GM23248 (cell line): ENCODE data around the gene DHRS1. TPM values are rescaled to one million over a fixed set of nuclear protein-coding genes. Genes with fewer than 3 reads are reported as not detected.

ENCODE experiments used
- DNase-seq: peaks from one replicate; pipeline ENCODE4 v3.0.0-alpha.2; 2015
- H2AFZ ChIP-seq: fragments of 200-600 bp; sonication (generic); 2 replicates; pipeline ENCODE4 v1.6.1; 2016; ENCODE audit warnings: antibody characterized with exemption
- H3F3A ChIP-seq: fragments of 200-600 bp; sonication (generic); 2 replicates; pipeline ENCODE4 v1.6.1; 2016; ENCODE audit warnings: mild to moderate bottlenecking, antibody characterized with exemption, mixed run types; ENCODE audit not compliant: insufficient read depth
- H3K27ac ChIP-seq: fragments of 200-600 bp; sonication (generic); 2 replicates; pipeline ENCODE4 v1.5.1; 2016; ENCODE audit warnings: mild to moderate bottlenecking
- H3K27me3 ChIP-seq: fragments of 200-600 bp; sonication (generic); replicated peaks from 2 replicates; pipeline ENCODE4 v1.6.1; 2016; ENCODE audit warnings: mild to moderate bottlenecking; ENCODE audit not compliant: insufficient read depth
- H3K36me3 ChIP-seq: fragments of 200-600 bp; sonication (generic); 2 replicates; pipeline ENCODE4 v1.6.1; 2016; ENCODE audit warnings: low read depth, mild to moderate bottlenecking
- H3K4me1 ChIP-seq: fragments of 200-600 bp; sonication (generic); 2 replicates; pipeline ENCODE4 v1.6.1; 2016; ENCODE audit warnings: mild to moderate bottlenecking; ENCODE audit not compliant: insufficient read depth
- H3K4me2 ChIP-seq: fragments of 200-600 bp; sonication (generic); one replicate; pipeline ENCODE4 v1.6.1; 2016; ENCODE audit warnings: mild to moderate bottlenecking; ENCODE audit not compliant: unreplicated experiment
- H3K4me3 ChIP-seq: fragments of 200-600 bp; sonication (generic); 2 replicates; pipeline ENCODE4 v1.5.1; 2016; ENCODE audit warnings: mild to moderate bottlenecking
- H3K79me2 ChIP-seq: fragments of 200-600 bp; sonication (generic); 2 replicates; pipeline ENCODE4 v1.6.1; 2016; ENCODE audit warnings: mild to moderate bottlenecking; ENCODE audit not compliant: insufficient read depth
- H3K9ac ChIP-seq: fragments of 200-600 bp; sonication (generic); 2 replicates; pipeline ENCODE4 v1.6.1; 2016; ENCODE audit warnings: mild to moderate bottlenecking
- H3K9me2 ChIP-seq: fragments of 200-600 bp; sonication (generic); 2 replicates; pipeline ENCODE4 v1.6.1; 2016; ENCODE audit warnings: mixed run types, mild to moderate bottlenecking, moderate library complexity; ENCODE audit not compliant: insufficient read depth
- H3K9me3 ChIP-seq: fragments of 200-600 bp; sonication (generic); one replicate; pipeline ENCODE4 v1.6.1; 2017; ENCODE audit warnings: low read depth
- H4K20me1 ChIP-seq: fragments of 200-600 bp; sonication (generic); 2 replicates; pipeline ENCODE4 v1.6.0; 2016; ENCODE audit not compliant: insufficient read depth
- EZH2 ChIP-seq: fragments of 200-600 bp; sonication (generic); IDR thresholded peaks from 2 replicates; pipeline ENCODE4 v1.6.1; 2018; ENCODE audit warnings: antibody characterized with exemption, mild to moderate bottlenecking; ENCODE audit not compliant: insufficient read depth, poor library complexity, severe bottlenecking
- EZH2phosphoT487 ChIP-seq: fragments of 200-600 bp; sonication (generic); IDR thresholded peaks from 2 replicates; pipeline ENCODE4 v1.6.1; 2018; ENCODE audit warnings: antibody characterized with exemption, moderate library complexity, mild to moderate bottlenecking, low read depth; ENCODE audit not compliant: insufficient read depth
- WGBS, 2 experiments: methylation state at CpG; one replicate each; pipeline ENCODE4 v1.1.6; 2015 to 2017; ENCODE audit warnings: low lambda C conversion rate in 2 of 2, low coverage in 1 of 2; ENCODE audit errors: missing lambda C conversion rate in 2 of 2; 5-methylcytosine and 5-hydroxymethylcytosine counted together
- in situ Hi-C: fragments of 300-500 bp; cut with MboI; formaldehyde crosslinking; loops from 2 replicates; pipeline ENCODE4 v1.15.0; 2020
- polyA plus RNA-seq: library from polyadenylated mRNA; unstranded; fragments of >200 nt; fragmentation: Nextera tagmentation; extraction: Ambion mirVana; gene quantifications from 2 replicates; pipeline ENCODE4 v1.2.1, GENCODE V29; 2016
- total RNA-seq: library from RNA; depleted of rRNA; stranded (reverse); fragments of >200 nt; shearing (Covaris generic); gene quantifications from 2 replicates; pipeline ENCODE4 v1.2.3, GENCODE V29; 2014

Gene DHRS1
- total and polyA plus RNA-seq, 2 experiments from 2014 or later: 12.8 to 31.0 TPM

GRCh38 chr14:24296341-24297157, 3.0 kb downstream of the DHRS1 start:
- peaks cover 23% of the 10 kb centered on the region; the same call in 1 of the 2 replicates for H3F3A ChIP-seq
- DNase-seq: peak; percentile 94
- H3K4me3 ChIP-seq: no peak overlapping the region
- peak overlapping the region; percentile 19; the same call in 1 of the 2 replicates for H3K9ac ChIP-seq
- peak overlapping the region; percentile 38; the same call in 1 of the 2 replicates for H3K27ac ChIP-seq
- H3K9me2 ChIP-seq: no peaks in the 10 kb centered on the region
- H3K9me3 ChIP-seq: no peaks in the 10 kb centered on the region
- peaks cover 17% of the 10 kb centered on the region for H3K4me1 ChIP-seq
- in situ Hi-C loops: loop anchor here (10.0 kb wide), 1 partner anchor 52 kb away; the partner anchor contains the start of gene TINF2
- H3K4me2 ChIP-seq: no peak overlapping the region
- H2AFZ ChIP-seq: peak overlapping the region; percentile 51; the same call in 1 of the 2 replicates
- peaks cover 2% of the 10 kb centered on the region; the same call in 1 of the 2 replicates for H3K36me3 ChIP-seq
- 41 to 44% methylated on average over 12 of the region's 12 CpGs for WGBS, 2 experiments
- no peaks in the 10 kb centered on the region for H4K20me1 ChIP-seq
- TF ChIP-seq EZH2phosphoT487 (no peak), EZH2 (no peak)
- H3K27me3 ChIP-seq: no peaks in the 10 kb centered on the region
- peaks cover 18% of the 10 kb centered on the region for H3K79me2 ChIP-seq

DNA sequence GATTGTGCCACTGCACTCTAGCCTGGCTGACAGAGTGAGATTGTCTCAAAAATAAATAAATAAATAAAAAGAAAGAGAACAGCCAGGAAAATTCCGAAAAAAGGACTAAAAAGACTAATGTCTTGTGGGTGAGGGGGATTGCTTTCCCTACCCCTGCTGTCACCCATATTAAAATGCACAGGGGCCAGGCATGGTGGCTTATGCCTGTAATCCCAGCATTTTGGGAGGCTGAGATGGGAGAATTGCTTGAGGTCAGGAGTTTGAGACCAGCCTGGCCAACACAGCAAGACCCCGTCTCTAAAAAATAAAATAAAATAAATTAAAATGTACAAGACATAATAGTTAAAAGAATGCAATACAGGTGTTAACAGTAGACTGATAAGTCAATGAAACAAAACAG, 6.1 kb downstream of the DHRS1 start:
- peaks cover 2% of the 10 kb centered on the region; the same call in 1 of the 2 replicates for H3K36me3 ChIP-seq
- no peaks in the 10 kb centered on the region for H3K27me3 ChIP-seq
- no peak for TF ChIP-seq EZH2phosphoT487
- no peak for TF ChIP-seq EZH2
- no peak overlapping the region for H2AFZ ChIP-seq
- H3K9me2 ChIP-seq: no peaks in the 10 kb centered on the region
- H3K9ac ChIP-seq: no peak overlapping the region
- peaks cover 14% of the 10 kb centered on the region; the same call in 1 of the 2 replicates for H3F3A ChIP-seq
- no peak overlapping the region for H3K4me3 ChIP-seq
- H3K4me2 ChIP-seq: no peak overlapping the region
- no peaks in the 10 kb centered on the region for H3K9me3 ChIP-seq
- no peak overlapping the region for H3K27ac ChIP-seq
- in situ Hi-C loops: loop anchor here (10.0 kb wide), 1 partner anchor 49 kb away; the partner anchor contains the start of gene TINF2
- DNase-seq: no peak
- H3K4me1 ChIP-seq: peaks cover 8% of the 10 kb centered on the region
- WGBS, 2 experiments: 92 to 93% methylated on average over 2 of the region's 2 CpGs
- no peaks in the 10 kb centered on the region for H4K20me1 ChIP-seq
- H3K79me2 ChIP-seq: no peaks in the 10 kb centered on the region

DNA sequence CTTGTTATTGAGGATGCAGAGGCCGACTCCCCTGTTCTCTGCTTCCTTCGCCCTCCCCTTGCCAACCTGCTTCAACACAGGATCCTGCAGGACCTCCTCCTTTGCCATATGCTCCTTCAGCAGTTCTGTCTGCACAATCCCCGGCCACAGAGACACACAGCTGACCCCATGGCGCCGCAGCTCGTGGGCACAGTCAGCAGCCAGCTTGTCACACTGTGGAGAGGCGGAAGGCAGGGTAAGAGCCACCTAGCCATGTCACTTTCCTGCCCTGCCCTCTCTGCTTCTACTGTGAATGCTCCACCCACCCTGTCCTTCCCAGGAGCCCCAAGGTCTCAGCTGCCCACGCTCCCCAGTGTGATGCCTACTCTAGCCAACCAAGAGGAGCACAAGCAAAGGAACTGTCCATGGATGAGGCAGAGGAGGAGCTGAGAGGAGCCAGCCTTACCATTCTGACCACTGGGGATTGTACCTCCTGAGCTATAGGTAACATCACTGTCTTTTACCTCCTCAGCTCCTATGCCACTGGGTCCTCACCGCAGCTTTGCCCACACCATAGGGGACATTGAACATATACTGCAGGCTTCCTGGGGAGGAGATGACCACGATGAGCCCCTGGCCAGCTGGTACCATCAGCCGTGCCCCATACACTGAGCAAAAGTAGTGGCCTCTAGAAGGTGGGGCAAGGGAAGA, 7.3 kb downstream of the DHRS1 start:
- Histone ChIP-seq H3K4me3 (no peak overlapping the region), H3K9me3 (no peaks in the 10 kb centered on the region), H3K4me2 (no peak overlapping the region), H3K36me3 (peaks cover 2% of the 10 kb centered on the region; the same call in 1 of the 2 replicates), H3F3A (peaks cover 4% of the 10 kb centered on the region; the same call in 1 of the 2 replicates), H3K27me3 (no peaks in the 10 kb centered on the region), H3K9ac (no peak overlapping the region), H4K20me1 (no peaks in the 10 kb centered on the region), H3K4me1 (peaks cover 5% of the 10 kb centered on the region), H3K9me2 (no peaks in the 10 kb centered on the region), H2AFZ (no peak overlapping the region), H3K79me2 (no peaks in the 10 kb centered on the region), H3K27ac (no peak overlapping the region)
- DNase-seq: no peak
- no peak for TF ChIP-seq EZH2phosphoT487
- TF ChIP-seq EZH2: no peak
- 89 to 90% methylated on average over 11 of the region's 11 CpGs for WGBS, 2 experiments
- in situ Hi-C loops: loop anchor here (10.0 kb wide), 1 partner anchor 47 kb away; the partner anchor contains the start of gene TINF2

DNA sequence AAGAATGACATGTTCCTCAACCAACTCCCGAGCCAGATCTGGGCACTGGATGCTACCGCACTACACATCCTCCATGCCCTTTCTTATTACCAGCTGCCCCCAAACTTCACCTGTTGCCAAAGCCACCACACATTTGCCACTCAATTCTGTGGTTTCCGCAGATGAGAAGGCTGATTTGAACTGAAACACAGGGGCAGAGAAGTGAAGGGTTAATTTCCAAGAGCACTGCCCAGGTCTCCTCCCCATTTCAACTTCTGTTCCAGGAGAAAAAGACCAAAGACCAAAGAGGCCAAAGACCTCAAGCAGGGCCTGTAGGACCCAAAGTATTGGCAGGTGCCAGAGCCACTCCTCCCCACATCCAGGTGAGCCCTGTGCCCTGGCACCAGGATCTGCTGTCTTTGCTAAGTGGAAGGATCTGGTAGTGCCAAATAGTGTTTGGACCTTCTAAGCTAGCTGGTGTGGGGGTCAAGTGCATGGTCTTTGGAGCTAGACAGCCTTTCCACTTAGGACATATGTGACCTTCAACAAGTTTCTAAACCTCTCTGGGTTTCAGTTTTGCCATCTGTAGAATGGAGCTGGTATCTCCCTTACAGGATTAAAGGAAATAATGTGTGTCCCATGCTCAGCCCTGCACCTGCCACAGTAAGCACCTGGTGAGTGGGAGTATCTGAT, 8.0 kb downstream of the DHRS1 start:
- Histone ChIP-seq H3F3A (no peaks in the 10 kb centered on the region), H3K4me1 (peaks cover 3% of the 10 kb centered on the region), H3K4me2 (no peak overlapping the region), H3K9me2 (no peaks in the 10 kb centered on the region), H3K9me3 (no peaks in the 10 kb centered on the region), H3K27me3 (no peaks in the 10 kb centered on the region), H3K36me3 (peaks cover 2% of the 10 kb centered on the region; the same call in 1 of the 2 replicates), H3K4me3 (no peak overlapping the region), H2AFZ (no peak overlapping the region), H3K27ac (no peak overlapping the region), H3K79me2 (no peaks in the 10 kb centered on the region), H3K9ac (no peak overlapping the region), H4K20me1 (no peaks in the 10 kb centered on the region)
- in situ Hi-C loops: loop anchor here (10.0 kb wide), 1 partner anchor 47 kb away; the partner anchor contains the start of gene TINF2
- no peak for DNase-seq
- TF ChIP-seq EZH2phosphoT487 (no peak), EZH2 (no peak)
- 69 to 79% methylated on average over 3 of the region's 3 CpGs for WGBS, 2 experiments
